Midbrain (tissue), 1 donor: ENCODE results near the gene LYZ.
"Not testable (repeated sequence)": the region's sequence is repeated elsewhere in the genome, so short reads cannot be mapped to it uniquely, and the experiment has no call there.

Experiments used
- DNase-seq: peaks from one replicate; lab custom pipeline; 2025; lab: John Stamatoyannopoulos, UW

The LYZ gene

GRCh38 chr12:69348162-69348938, at the start of gene LYZ:
Gene LYZ (plus strand): TSS chr12:69348381. CDS start chr12:69348409, 28 bp downstream.
- DNase-seq, result peak; percentile 9

GRCh38 chr12:69298947-69299346, 49.2 kb upstream of the LYZ start:
- no peak for DNase-seq

- no peak for DNase-seq
Measured at GRCh38 chr12:69304284-69304683, 43.9 kb upstream of the LYZ start.

GRCh38 chr12:69309461-69309860, 38.7 kb upstream of the LYZ start:
- DNase-seq, result no peak

GRCh38 chr12:69313209-69313608, 35.0 kb upstream of the LYZ start:
- no peak for DNase-seq

- DNase-seq, result not testable (repeated sequence)
Measured at GRCh38 chr12:69316784-69317183, 31.4 kb upstream of the LYZ start.

- not testable (repeated sequence) for DNase-seq
Measured at GRCh38 chr12:69317233-69317632, 30.9 kb upstream of the LYZ start.

- no peak for DNase-seq
Measured at GRCh38 chr12:69318225-69318624, 30.0 kb upstream of the LYZ start.

GRCh38 chr12:69321351-69321750, 26.8 kb upstream of the LYZ start:
- DNase-seq, result no peak

GRCh38 chr12:69324797-69325466, 23.2 kb upstream of the LYZ start:
- DNase-seq, result no peak

- no peak for DNase-seq
Measured at GRCh38 chr12:69328426-69328825, 19.8 kb upstream of the LYZ start.

- DNase-seq, result no peak
Measured at GRCh38 chr12:69329669-69330428, 18.3 kb upstream of the LYZ start.

GRCh38 chr12:69330475-69331473, 17.4 kb upstream of the LYZ start:
- peak; percentile 12 for DNase-seq

GRCh38 chr12:69331519-69331908, 16.7 kb upstream of the LYZ start:
- no peak for DNase-seq

GRCh38 chr12:69331909-69332684, 16.1 kb upstream of the LYZ start:
- no peak for DNase-seq

GRCh38 chr12:69332815-69333358, 15.3 kb upstream of the LYZ start:
- DNase-seq, result no peak

- no peak for DNase-seq
Measured at GRCh38 chr12:69334158-69334557, 14.0 kb upstream of the LYZ start.

GRCh38 chr12:69337311-69338090, 10.7 kb upstream of the LYZ start:
- DNase-seq, result no peak

- DNase-seq, result no peak
Measured at GRCh38 chr12:69338120-69338859, 9.9 kb upstream of the LYZ start.
